Spleen (tissue), 11 donors: Measurements from ENCODE around the gene OSMR. TPM values are rescaled to one million over a fixed set of nuclear protein-coding genes. Genes with fewer than 3 reads are reported as not detected.

Experiments used
- DNase-seq: peaks from one replicate; pipeline ENCODE4 v3.0.0-alpha.2; 2020
- H3K27ac ChIP-seq, 8 donors: fragments of 200-600 bp; sonication (generic) in 7 of 8; 1 replicate in 4 of 8; 2 replicates in 4 of 8; pipeline versions ENCODE4 v1.5.0 to v1.8.0; 2016 to 2021; ENCODE audit warnings: inconsistent platforms in 4 of 8, mild to moderate bottlenecking in 4 of 8, moderate library complexity in 1 of 8
- H3K27me3 ChIP-seq, 7 donors: fragments of 200-600 bp; sonication (generic) in 6 of 7; replicated peaks in 1 of 7; 1 replicate in 4 of 7; 2 replicates in 3 of 7; pipeline versions ENCODE4 v1.5.0 to v1.8.0; 2016 to 2021; ENCODE audit warnings: inconsistent platforms in 3 of 7, mild to moderate bottlenecking in 1 of 7
- H3K36me3 ChIP-seq, 6 donors: fragments of 200-600 bp; sonication (generic) in 5 of 6; 1 replicate in 4 of 6; 2 replicates in 2 of 6; pipeline versions ENCODE4 v1.5.0 to v1.8.0; 2016 to 2021; ENCODE audit warnings: inconsistent platforms in 2 of 6
- H3K4me1 ChIP-seq, 6 donors: fragments of 200-600 bp; sonication (generic) in 5 of 6; 1 replicate in 3 of 6; 2 replicates in 3 of 6; pipeline versions ENCODE4 v1.5.0 to v1.8.0; 2016 to 2021; ENCODE audit warnings: inconsistent platforms in 3 of 6
- H3K4me3 ChIP-seq, 8 donors: fragments of 200-600 bp; sonication (generic) in 7 of 8; 1 replicate in 4 of 8; 2 replicates in 4 of 8; pipeline versions ENCODE4 v1.5.0 to v1.8.0; 2016 to 2021; ENCODE audit warnings: inconsistent platforms in 4 of 8, mild to moderate bottlenecking in 4 of 8, moderate library complexity in 2 of 8
- H3K9me3 ChIP-seq, 8 donors: fragments of 200-600 bp; sonication (generic) in 7 of 8; 1 replicate in 4 of 8; 2 replicates in 4 of 8; pipeline versions ENCODE4 v1.5.0 to v1.8.0; 2016 to 2021; ENCODE audit warnings: inconsistent platforms in 4 of 8
- CTCF ChIP-seq, 11 experiments: fragments of 200-600 bp in 7 of 11; fragments of 450-650 bp in 4 of 11; sonication (generic) in 4 of 11; IDR thresholded peaks in 8 of 11; conservative IDR thresholded peaks in 3 of 11; 1 replicate in 7 of 11; 2 replicates in 4 of 11; pipeline versions ENCODE4 v1.4.0 to v1.8.0; 2016 to 2021; ENCODE audit warnings: antibody characterized with exemption in 11 of 11, inconsistent platforms in 4 of 11, mild to moderate bottlenecking in 1 of 11
- POLR2A ChIP-seq, 3 donors: fragments of 450-650 bp; IDR thresholded peaks; one replicate each; pipeline ENCODE4 v1.5.1; 2017; ENCODE audit warnings: antibody characterized with exemption in 3 of 3, mild to moderate bottlenecking in 1 of 3
- POLR2AphosphoS5 ChIP-seq, 3 donors: sonication (generic); formaldehyde crosslinking; IDR thresholded peaks; one replicate each; pipeline ENCODE4 v1.5.1; 2017; ENCODE audit warnings: antibody characterized with exemption in 3 of 3
- WGBS, 5 donors: extraction: QIAGEN DNeasy Blood & Tissue Kit in 3 of 5; methylation state at CpG; one replicate each; pipeline versions ENCODE4 v1.1.5 to v1.1.7; 2013 to 2018; 5-methylcytosine and 5-hydroxymethylcytosine counted together
- intact Hi-C: fragments of 100-400 bp; cut with DNase I; formaldehyde crosslinking; loops from one replicate; pipeline ENCODE4 v1.15.0; 2023; ENCODE audit warnings: low total_unique reads
- polyA plus RNA-seq, 3 donors: library from polyadenylated mRNA; stranded (reverse); fragments of 200-250 nt; gene quantifications; one replicate each; pipeline ENCODE4 v1.2.1, GENCODE V29; 2013
- total RNA-seq, 7 donors: library from RNA; depleted of rRNA in 3 of 7; stranded (reverse); fragments of >200 nt in 3 of 7; fragmentation: NEBNext Ultra II Directional in 4 of 7; extraction: Animal tissue kit (Norgen Biotek cat#: 25700) in 4 of 7; gene quantifications; one replicate each; pipeline versions ENCODE4 v1.1.0 to v1.2.1, GENCODE V29; 2016 to 2021
- donor health status: healthy with polysubstance abuse.
- donor health status: DM: no; HTN: no; CAD: no; lungs with moderate emphysema.
- donor health status: DM: no; HTN: no; CAD: no.
- donor health status: Bipolar disorder and iron deficiency.
- donor health status: healthy.
- donor health status: DM: no; HTN: no; CAD: no.
- donor health status: DM: yes; HTN: yes; CAD: no.

Gene OSMR
- total and polyA plus RNA-seq, 10 donors, result 2.5 to 74.6 (median 67.9) TPM

GRCh38 chr5:38878391-38879077 lies 32.7 kb downstream of the OSMR start:
- no peak overlapping the region for H3K4me3 ChIP-seq
- intact Hi-C loops, result no loop called here
- DNase-seq, result no peak
- H3K27me3 ChIP-seq, result peaks cover 0 to 6% (median 0%) of the 10 kb centered on the region in 7 donors
- peaks cover 0 to 52% (median 7%) of the 10 kb centered on the region in 6 donors for H3K36me3 ChIP-seq
- peaks cover 0 to 7% (median 0%) of the 10 kb centered on the region in 6 donors for H3K4me1 ChIP-seq
- H3K27ac ChIP-seq, result no peak overlapping the region
- 75 to 86% (median 80%) methylated on average over 5 of the region's 5 CpGs for WGBS, 5 donors
- TF ChIP-seq POLR2A (IDR thresholded peaks at IDR 0.05) (no peak), POLR2AphosphoS5 (IDR thresholded peaks at IDR 0.05) (no peak), CTCF (IDR thresholded peaks at IDR 0.05 in 8 of 11, conservative IDR thresholded peaks at IDR 0.05 in 3 of 11) (no peak)
- H3K9me3 ChIP-seq, result no peaks in the 10 kb centered on the region

- 87 to 94% (median 88%) methylated on average over 7 of the region's 7 CpGs for whole genome bisulfite sequencing, 5 donors
- TF ChIP-seq CTCF (IDR thresholded peaks at IDR 0.05 in 8 of 11, conservative IDR thresholded peaks at IDR 0.05 in 3 of 11) (no peak), POLR2A (IDR thresholded peaks at IDR 0.05) (no peak), POLR2AphosphoS5 (IDR thresholded peaks at IDR 0.05) (no peak)
- intact Hi-C loops, result no loop called here
Measured at GRCh38 chr5:38879078-38879460, 33.3 kb downstream of the OSMR start.

GRCh38 chr5:38883842-38884241 lies 38.0 kb downstream of the OSMR start:
- Histone ChIP-seq H3K9me3 (no peaks in the 10 kb centered on the region), H3K36me3 (peaks cover 0 to 64% (median 10%) of the 10 kb centered on the region in 6 donors), H3K27ac (no peak overlapping the region), H3K27me3 (no peaks in the 10 kb centered on the region), H3K4me1 (peaks cover 0 to 4% (median 0%) of the 10 kb centered on the region in 6 donors), H3K4me3 (no peak overlapping the region)
- TF ChIP-seq POLR2A (IDR thresholded peaks at IDR 0.05) (no peak), POLR2AphosphoS5 (IDR thresholded peaks at IDR 0.05) (no peak), CTCF (IDR thresholded peaks at IDR 0.05 in 8 of 11, conservative IDR thresholded peaks at IDR 0.05 in 3 of 11) (no peak)
- DNase-seq, result no peak
- intact Hi-C loops, result no loop called here
- 42 to 62% (median 47%) methylated on average over 3 of the region's 3 CpGs for WGBS, 5 donors

More at GRCh38 chr5:38879078-38879460, 33.3 kb downstream of the OSMR start:
- Histone ChIP-seq H3K36me3 (peaks cover 0 to 57% (median 7%) of the 10 kb centered on the region in 6 donors), H3K27me3 (peaks cover 0 to 6% (median 0%) of the 10 kb centered on the region in 7 donors), H3K9me3 (no peaks in the 10 kb centered on the region), H3K4me1 (peaks cover 0 to 7% (median 0%) of the 10 kb centered on the region in 6 donors), H3K4me3 (no peak overlapping the region), H3K27ac (no peak overlapping the region)
- DNase-seq, result no peak

- no peaks in the 10 kb centered on the region for H3K27me3 ChIP-seq
- no peak overlapping the region for H3K4me3 ChIP-seq
- intact Hi-C loops, result no loop called here
- DNase-seq, result no peak
- WGBS, 5 donors, result 86 to 99% (median 93%) methylated on average over 3 of the region's 3 CpGs
- H3K9me3 ChIP-seq, result no peaks in the 10 kb centered on the region
- no peak overlapping the region for H3K27ac ChIP-seq
- TF ChIP-seq CTCF (IDR thresholded peaks at IDR 0.05 in 8 of 11, conservative IDR thresholded peaks at IDR 0.05 in 3 of 11), result no peak
- no peak for TF ChIP-seq POLR2A (IDR thresholded peaks at IDR 0.05)
- H3K36me3 ChIP-seq, result peaks cover 0 to 64% (median 10%) of the 10 kb centered on the region in 6 donors
- no peaks in the 10 kb centered on the region for H3K4me1 ChIP-seq
Measured at GRCh38 chr5:38885208-38885607, 39.4 kb downstream of the OSMR start.
